Measurements from ENCODE around the gene LRP1B.

Gene LRP1B

GRCh38 chr2:141666191-141666590, 464.6 kb downstream of the LRP1B start:
- Histone ChIP-seq H3K4me1 (ENCODE audit: insufficient read depth, low read length, poor library complexity, severe bottlenecking) (no peaks in the 10 kb centered on the region), H3K9ac (ENCODE audit: low read depth, low read length, poor library complexity, severe bottlenecking) (no peak overlapping the region), H3K9me3 (ENCODE audit: insufficient read depth, low read depth, low read length) (no peaks in the 10 kb centered on the region), H3K79me2 (ENCODE audit: insufficient read depth, low read length) (no peaks in the 10 kb centered on the region), H3K9me2 (replicated peaks; ENCODE audit: low read depth, low read length) (no peaks in the 10 kb centered on the region), H3K4me3 (ENCODE audit: low read length, poor library complexity, severe bottlenecking) (no peak overlapping the region), H3K36me3 (ENCODE audit: insufficient read depth, low read length) (no peaks in the 10 kb centered on the region), H4K20me1 (ENCODE audit: insufficient read depth, low read length, poor library complexity, severe bottlenecking) (no peaks in the 10 kb centered on the region), H3F3A (ENCODE audit: low read depth) (no peaks in the 10 kb centered on the region), H3K27me3 (ENCODE audit: insufficient read depth, low read length, poor library complexity, severe bottlenecking) (no peaks in the 10 kb centered on the region), H3K4me2 (ENCODE audit: low read depth, low read length, poor library complexity, severe bottlenecking) (no peak overlapping the region), H2AFZ (ENCODE audit: low read length) (no peak overlapping the region)
- TF ChIP-seq EZH2phosphoT487 (IDR thresholded peaks at IDR 0.05; ENCODE audit: borderline replicate concordance) = no peak
- TF ChIP-seq CTCF (conservative IDR thresholded peaks at IDR 0.05; ENCODE audit: low read length) = no peak

- no peaks in the 10 kb centered on the region for H3K9me2 ChIP-seq (replicated peaks; ENCODE audit: low read depth, low read length)
- no peaks in the 10 kb centered on the region for H3K4me1 ChIP-seq (ENCODE audit: insufficient read depth, low read length, poor library complexity, severe bottlenecking)
- H3F3A ChIP-seq (ENCODE audit: low read depth) = no peaks in the 10 kb centered on the region
- H4K20me1 ChIP-seq (ENCODE audit: insufficient read depth, low read length, poor library complexity, severe bottlenecking) = no peaks in the 10 kb centered on the region
- no peaks in the 10 kb centered on the region for H3K9me3 ChIP-seq (ENCODE audit: insufficient read depth, low read depth, low read length)
- no peaks in the 10 kb centered on the region for H3K27me3 ChIP-seq (ENCODE audit: insufficient read depth, low read length, poor library complexity, severe bottlenecking)
- no peak overlapping the region for H2AFZ ChIP-seq (ENCODE audit: low read length)
- no peak overlapping the region for H3K4me3 ChIP-seq (ENCODE audit: low read length, poor library complexity, severe bottlenecking)
- no peak overlapping the region for H3K9ac ChIP-seq (ENCODE audit: low read depth, low read length, poor library complexity, severe bottlenecking)
- no peaks in the 10 kb centered on the region for H3K36me3 ChIP-seq (ENCODE audit: insufficient read depth, low read length)
- no peak overlapping the region for H3K4me2 ChIP-seq (ENCODE audit: low read depth, low read length, poor library complexity, severe bottlenecking)
- H3K79me2 ChIP-seq (ENCODE audit: insufficient read depth, low read length) = no peaks in the 10 kb centered on the region
- TF ChIP-seq CTCF (conservative IDR thresholded peaks at IDR 0.05; ENCODE audit: low read length) = no peak
- TF ChIP-seq EZH2phosphoT487 (IDR thresholded peaks at IDR 0.05; ENCODE audit: borderline replicate concordance) = no peak
These were observed 470.6 kb downstream of the LRP1B start for GRCh38 chr2:141660232-141660631.

GRCh38 chr2:141654311-141654710, 476.5 kb downstream of the LRP1B start:
- no peaks in the 10 kb centered on the region for H3K36me3 ChIP-seq (ENCODE audit: insufficient read depth, low read length)
- no peaks in the 10 kb centered on the region for H3K79me2 ChIP-seq (ENCODE audit: insufficient read depth, low read length)
- no peaks in the 10 kb centered on the region for H4K20me1 ChIP-seq (ENCODE audit: insufficient read depth, low read length, poor library complexity, severe bottlenecking)
- no peaks in the 10 kb centered on the region for H3K9me2 ChIP-seq (replicated peaks; ENCODE audit: low read depth, low read length)
- H2AFZ ChIP-seq (ENCODE audit: low read length) = no peak overlapping the region
- TF ChIP-seq EZH2phosphoT487 (IDR thresholded peaks at IDR 0.05; ENCODE audit: borderline replicate concordance) (no peak), CTCF (conservative IDR thresholded peaks at IDR 0.05; ENCODE audit: low read length) (no peak)
- no peak overlapping the region for H3K4me2 ChIP-seq (ENCODE audit: low read depth, low read length, poor library complexity, severe bottlenecking)
- H3K9ac ChIP-seq (ENCODE audit: low read depth, low read length, poor library complexity, severe bottlenecking) = no peak overlapping the region
- no peaks in the 10 kb centered on the region for H3F3A ChIP-seq (ENCODE audit: low read depth)
- H3K4me3 ChIP-seq (ENCODE audit: low read length, poor library complexity, severe bottlenecking) = no peak overlapping the region
- no peaks in the 10 kb centered on the region for H3K27me3 ChIP-seq (ENCODE audit: insufficient read depth, low read length, poor library complexity, severe bottlenecking)
- no peaks in the 10 kb centered on the region for H3K4me1 ChIP-seq (ENCODE audit: insufficient read depth, low read length, poor library complexity, severe bottlenecking)
- H3K9me3 ChIP-seq (ENCODE audit: insufficient read depth, low read depth, low read length) = no peaks in the 10 kb centered on the region
